Measurements from ENCODE around the gene GPR108.

GPR108 gene

GRCh38 chr19:6730941-6731670 is 6.3 kb downstream of the GPR108 start:
- Histone ChIP-seq H3K36me3 (ENCODE audit: control insufficient read depth in 2 of 2, insufficient read depth in 2 of 2, low read length in 2 of 2) (peaks cover 3 to 11% of the 10 kb centered on the region in 2 donors), H3K27ac (ENCODE audit: low read depth in 2 of 2, low read length in 2 of 2) (peak overlapping the region; percentile 56 to 64), H3K4me1 (ENCODE audit: control insufficient read depth in 2 of 2, insufficient read depth in 2 of 2, low read length in 2 of 2) (peaks cover 9 to 10% of the 10 kb centered on the region in 2 donors), H3K27me3 (ENCODE audit: control insufficient read depth in 2 of 2, insufficient read depth in 2 of 2, low read length in 2 of 2) (no peaks in the 10 kb centered on the region), H3K4me3 (ENCODE audit: low read length in 2 of 2) (no peak overlapping the region), H3K9me3 (ENCODE audit: control insufficient read depth in 2 of 2, low read length in 2 of 2) (no peaks in the 10 kb centered on the region), H3K9ac (ENCODE audit: low read depth in 1 of 2, low read length in 2 of 2) (no peak overlapping the region)

- Histone ChIP-seq H3K4me3 (ENCODE audit: low read length in 2 of 2) (peak overlapping the region; percentile 59 to 64), H3K27me3 (ENCODE audit: control insufficient read depth in 2 of 2, insufficient read depth in 2 of 2, low read length in 2 of 2) (no peaks in the 10 kb centered on the region)
Observed at GRCh38 chr19:6730153-6730804, 7.1 kb downstream of the GPR108 start.

GRCh38 chr19:6729573-6730152 is 7.7 kb downstream of the GPR108 start:
- H3K27ac ChIP-seq (ENCODE audit: low read depth in 2 of 2, low read length in 2 of 2) = peak overlapping the region; percentile 68

More at GRCh38 chr19:6730153-6730804, 7.1 kb downstream of the GPR108 start:
- H3K9me3 ChIP-seq (ENCODE audit: control insufficient read depth in 2 of 2, low read length in 2 of 2) = no peaks in the 10 kb centered on the region
- peak overlapping the region; percentile 32 to 47 for H3K9ac ChIP-seq (ENCODE audit: low read depth in 1 of 2, low read length in 2 of 2)
- peaks cover 4% of the 10 kb centered on the region in 2 donors for H3K4me1 ChIP-seq (ENCODE audit: control insufficient read depth in 2 of 2, insufficient read depth in 2 of 2, low read length in 2 of 2)
- H3K27ac ChIP-seq (ENCODE audit: low read depth in 2 of 2, low read length in 2 of 2) = peak overlapping the region; percentile 68
- peaks cover 3 to 11% of the 10 kb centered on the region in 2 donors for H3K36me3 ChIP-seq (ENCODE audit: control insufficient read depth in 2 of 2, insufficient read depth in 2 of 2, low read length in 2 of 2)

GRCh38 chr19:6728346-6728745 is 9.0 kb downstream of the GPR108 start:
- Histone ChIP-seq H3K27me3 (ENCODE audit: control insufficient read depth in 2 of 2, insufficient read depth in 2 of 2, low read length in 2 of 2) (no peaks in the 10 kb centered on the region), H3K27ac (ENCODE audit: low read depth in 2 of 2, low read length in 2 of 2) (peak overlapping the region in 1 of 2 donors; percentile 32), H3K4me3 (ENCODE audit: low read length in 2 of 2) (no peak overlapping the region), H3K9ac (ENCODE audit: low read depth in 1 of 2, low read length in 2 of 2) (no peak overlapping the region), H3K36me3 (ENCODE audit: control insufficient read depth in 2 of 2, insufficient read depth in 2 of 2, low read length in 2 of 2) (peaks cover 3 to 11% of the 10 kb centered on the region in 2 donors), H3K4me1 (ENCODE audit: control insufficient read depth in 2 of 2, insufficient read depth in 2 of 2, low read length in 2 of 2) (peaks cover 4% of the 10 kb centered on the region in 2 donors), H3K9me3 (ENCODE audit: control insufficient read depth in 2 of 2, low read length in 2 of 2) (no peaks in the 10 kb centered on the region)

More at GRCh38 chr19:6729573-6730152, 7.7 kb downstream of the GPR108 start:
- peak overlapping the region; percentile 32 to 47 for H3K9ac ChIP-seq (ENCODE audit: low read depth in 1 of 2, low read length in 2 of 2)
- peaks cover 4% of the 10 kb centered on the region in 2 donors for H3K4me1 ChIP-seq (ENCODE audit: control insufficient read depth in 2 of 2, insufficient read depth in 2 of 2, low read length in 2 of 2)
- no peaks in the 10 kb centered on the region for H3K27me3 ChIP-seq (ENCODE audit: control insufficient read depth in 2 of 2, insufficient read depth in 2 of 2, low read length in 2 of 2)
- peaks cover 3 to 11% of the 10 kb centered on the region in 2 donors for H3K36me3 ChIP-seq (ENCODE audit: control insufficient read depth in 2 of 2, insufficient read depth in 2 of 2, low read length in 2 of 2)
- H3K4me3 ChIP-seq (ENCODE audit: low read length in 2 of 2) = peak overlapping the region; percentile 59 to 64
- no peaks in the 10 kb centered on the region for H3K9me3 ChIP-seq (ENCODE audit: control insufficient read depth in 2 of 2, low read length in 2 of 2)

- H3K36me3 ChIP-seq (ENCODE audit: control insufficient read depth in 2 of 2, insufficient read depth in 2 of 2, low read length in 2 of 2) = no peaks in the 10 kb centered on the region
- H3K27ac ChIP-seq (ENCODE audit: low read depth in 2 of 2, low read length in 2 of 2) = peak overlapping the region in 1 of 2 donors; percentile 9
- H3K27me3 ChIP-seq (ENCODE audit: control insufficient read depth in 2 of 2, insufficient read depth in 2 of 2, low read length in 2 of 2) = no peaks in the 10 kb centered on the region
- peaks cover 4% of the 10 kb centered on the region in 2 donors for H3K4me1 ChIP-seq (ENCODE audit: control insufficient read depth in 2 of 2, insufficient read depth in 2 of 2, low read length in 2 of 2)
- H3K4me3 ChIP-seq (ENCODE audit: low read length in 2 of 2) = no peak overlapping the region
- H3K9me3 ChIP-seq (ENCODE audit: control insufficient read depth in 2 of 2, low read length in 2 of 2) = no peaks in the 10 kb centered on the region
- no peak overlapping the region for H3K9ac ChIP-seq (ENCODE audit: low read depth in 1 of 2, low read length in 2 of 2)
Observed at GRCh38 chr19:6725513-6726231, 11.7 kb downstream of the GPR108 start.

- Histone ChIP-seq H3K36me3 (ENCODE audit: control insufficient read depth in 2 of 2, insufficient read depth in 2 of 2, low read length in 2 of 2) (no peaks in the 10 kb centered on the region), H3K4me3 (ENCODE audit: low read length in 2 of 2) (no peak overlapping the region), H3K9me3 (ENCODE audit: control insufficient read depth in 2 of 2, low read length in 2 of 2) (no peaks in the 10 kb centered on the region), H3K27ac (ENCODE audit: low read depth in 2 of 2, low read length in 2 of 2) (peak overlapping the region in 1 of 2 donors; percentile 9), H3K27me3 (ENCODE audit: control insufficient read depth in 2 of 2, insufficient read depth in 2 of 2, low read length in 2 of 2) (no peaks in the 10 kb centered on the region), H3K4me1 (ENCODE audit: control insufficient read depth in 2 of 2, insufficient read depth in 2 of 2, low read length in 2 of 2) (peaks cover under 1 to 2% of the 10 kb centered on the region in 2 donors), H3K9ac (ENCODE audit: low read depth in 1 of 2, low read length in 2 of 2) (no peak overlapping the region)
Observed at GRCh38 chr19:6724631-6725492, 12.5 kb downstream of the GPR108 start.

- no peak overlapping the region for H3K27ac ChIP-seq (ENCODE audit: low read depth in 2 of 2, low read length in 2 of 2)
- H3K36me3 ChIP-seq (ENCODE audit: control insufficient read depth in 2 of 2, insufficient read depth in 2 of 2, low read length in 2 of 2) = no peaks in the 10 kb centered on the region
- no peaks in the 10 kb centered on the region for H3K4me1 ChIP-seq (ENCODE audit: control insufficient read depth in 2 of 2, insufficient read depth in 2 of 2, low read length in 2 of 2)
- no peak overlapping the region for H3K9ac ChIP-seq (ENCODE audit: low read depth in 1 of 2, low read length in 2 of 2)
- no peak overlapping the region for H3K4me3 ChIP-seq (ENCODE audit: low read length in 2 of 2)
- H3K27me3 ChIP-seq (ENCODE audit: control insufficient read depth in 2 of 2, insufficient read depth in 2 of 2, low read length in 2 of 2) = no peaks in the 10 kb centered on the region
- no peaks in the 10 kb centered on the region for H3K9me3 ChIP-seq (ENCODE audit: control insufficient read depth in 2 of 2, low read length in 2 of 2)
Observed at GRCh38 chr19:6723738-6724137, 13.6 kb downstream of the GPR108 start.

GRCh38 chr19:6723108-6723618 is 14.2 kb downstream of the GPR108 start:
- no peaks in the 10 kb centered on the region for H3K9me3 ChIP-seq (ENCODE audit: control insufficient read depth in 2 of 2, low read length in 2 of 2)
- no peak overlapping the region for H3K27ac ChIP-seq (ENCODE audit: low read depth in 2 of 2, low read length in 2 of 2)
- H3K36me3 ChIP-seq (ENCODE audit: control insufficient read depth in 2 of 2, insufficient read depth in 2 of 2, low read length in 2 of 2) = no peaks in the 10 kb centered on the region
- H3K27me3 ChIP-seq (ENCODE audit: control insufficient read depth in 2 of 2, insufficient read depth in 2 of 2, low read length in 2 of 2) = no peaks in the 10 kb centered on the region
- no peaks in the 10 kb centered on the region for H3K4me1 ChIP-seq (ENCODE audit: control insufficient read depth in 2 of 2, insufficient read depth in 2 of 2, low read length in 2 of 2)
- H3K4me3 ChIP-seq (ENCODE audit: low read length in 2 of 2) = no peak overlapping the region
- no peak overlapping the region for H3K9ac ChIP-seq (ENCODE audit: low read depth in 1 of 2, low read length in 2 of 2)

- Histone ChIP-seq H3K9me3 (ENCODE audit: control insufficient read depth in 2 of 2, low read length in 2 of 2) (no peaks in the 10 kb centered on the region), H3K36me3 (ENCODE audit: control insufficient read depth in 2 of 2, insufficient read depth in 2 of 2, low read length in 2 of 2) (no peaks in the 10 kb centered on the region), H3K4me1 (ENCODE audit: control insufficient read depth in 2 of 2, insufficient read depth in 2 of 2, low read length in 2 of 2) (no peaks in the 10 kb centered on the region), H3K27ac (ENCODE audit: low read depth in 2 of 2, low read length in 2 of 2) (no peak overlapping the region), H3K9ac (ENCODE audit: low read depth in 1 of 2, low read length in 2 of 2) (no peak overlapping the region), H3K4me3 (ENCODE audit: low read length in 2 of 2) (no peak overlapping the region), H3K27me3 (ENCODE audit: control insufficient read depth in 2 of 2, insufficient read depth in 2 of 2, low read length in 2 of 2) (no peaks in the 10 kb centered on the region)
Observed at GRCh38 chr19:6721773-6722172, 15.6 kb downstream of the GPR108 start.

All from mucosa of rectum (tissue), 2 donors.